ENCODE results near the gene GLIS1.

DNA sequence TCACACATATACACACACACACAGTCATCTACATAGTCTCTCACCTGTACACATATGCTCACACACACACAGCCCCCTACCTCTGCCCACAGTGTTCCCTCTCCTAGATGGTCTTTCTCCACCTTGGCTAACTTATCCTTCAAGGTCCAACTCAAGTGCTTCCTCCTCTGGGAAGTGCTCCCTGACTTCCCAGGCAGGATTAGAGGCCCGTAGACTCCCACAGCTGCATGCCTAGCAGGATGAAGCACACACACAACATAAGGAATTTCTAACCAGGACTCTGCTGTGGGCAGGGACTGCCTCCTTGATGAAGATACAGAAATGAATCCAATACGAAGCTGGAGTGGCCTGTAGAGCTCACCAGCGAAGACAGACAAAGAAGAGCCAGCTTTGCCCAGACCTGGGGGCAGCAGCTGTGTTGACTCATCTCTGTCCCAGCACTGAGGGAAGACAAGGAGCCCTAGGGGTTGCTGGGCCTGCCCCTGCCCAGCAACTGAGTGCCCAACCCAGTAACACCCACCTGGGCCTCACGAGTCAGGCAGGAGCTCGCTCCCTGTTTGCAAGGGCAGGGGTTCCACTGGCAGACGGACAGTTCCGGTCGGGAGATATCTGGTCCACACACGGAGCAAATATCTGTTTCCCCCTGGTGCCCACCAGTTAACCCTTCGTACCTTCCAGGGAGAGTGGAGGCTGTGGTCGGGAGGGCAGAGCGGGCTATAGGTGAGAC lies 178.9 kb downstream of the GLIS1 start:
- TF ChIP-seq GATA2 (IDR thresholded peaks at IDR 0.05; ENCODE audit: low read depth, low read length) (no peak), GATA3 (IDR thresholded peaks at IDR 0.05; ENCODE audit: low read depth, low read length) (no peak)

All from SH-SY5Y (cell line).